Progenitor cell of endocrine pancreas (in vitro differentiated cells): ENCODE measurements around the gene CHRNB1. TPM values are rescaled to one million over a fixed set of nuclear protein-coding genes. Genes with fewer than 3 reads are reported as not detected.

Experiments used
- DNase-seq: peaks from one replicate; pipeline ENCODE4 v3.0.0; 2021; ENCODE audit warnings: low spot score; ENCODE audit not compliant: unreplicated experiment
- H3K27ac Mint-ChIP-seq: 2 replicates; pipeline ENCODE4 v1.8.0; 2021; ENCODE audit warnings: mild to moderate bottlenecking, moderate library complexity, mixed read lengths
- H3K27me3 Mint-ChIP-seq: 2 replicates; pipeline ENCODE4 v1.8.0; 2021; ENCODE audit warnings: mixed read lengths
- H3K36me3 Mint-ChIP-seq: 2 replicates; pipeline ENCODE4 v1.8.0; 2022; ENCODE audit warnings: mixed read lengths; ENCODE audit not compliant: insufficient read depth
- H3K4me1 Mint-ChIP-seq: 2 replicates; pipeline ENCODE4 v1.8.0; 2021; ENCODE audit warnings: low read depth, mixed read lengths
- H3K4me3 Mint-ChIP-seq: 2 replicates; pipeline ENCODE4 v1.8.0; 2021; ENCODE audit warnings: low read depth, mild to moderate bottlenecking, moderate library complexity, mixed read lengths
- H3K9me3 Mint-ChIP-seq: 2 replicates; pipeline ENCODE4 v1.8.0; 2021; ENCODE audit warnings: low read depth, mixed read lengths
- total RNA-seq: library from RNA; stranded (reverse); gene quantifications from 2 replicates; pipeline ENCODE4 v1.2.1, GENCODE V29; 2021
- TF ChIP-seq, protein P1 (sequence below): fragments of 200-600 bp; sonication (generic); IDR thresholded peaks from one replicate; pipeline ENCODE4 v1.5.0; 2021; ENCODE audit warnings: antibody characterized with exemption, mild to moderate bottlenecking; ENCODE audit not compliant: unreplicated experiment

CHRNB1 gene
- total RNA-seq, 1 donor from 2014 or later: 17.2 TPM

DNA sequence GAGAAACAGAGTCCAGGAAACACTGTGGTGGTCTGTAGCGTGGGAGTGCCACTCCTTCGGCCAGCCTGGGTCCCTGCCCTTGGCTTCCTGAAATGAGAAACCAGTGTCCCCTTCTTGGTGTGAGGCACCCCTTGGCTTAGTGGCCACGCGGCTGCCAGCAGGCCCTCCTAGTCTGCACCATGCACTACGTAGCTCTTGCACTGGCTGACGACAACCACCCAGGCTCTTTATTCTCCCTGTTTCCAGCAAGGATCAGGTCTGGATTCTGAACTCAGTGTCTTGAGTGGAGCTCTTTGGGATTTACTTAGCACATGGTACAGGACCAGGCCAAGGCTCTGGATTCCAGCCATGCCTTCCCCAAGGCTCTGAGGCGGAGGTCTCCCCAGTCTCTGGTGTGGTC lies 17.3 kb upstream of the CHRNB1 start:
- no peaks in the 10 kb centered on the region for H3K27me3 Mint-ChIP-seq
- no peak for DNase-seq
- H3K36me3 Mint-ChIP-seq: no peaks in the 10 kb centered on the region
- H3K4me1 Mint-ChIP-seq: no peaks in the 10 kb centered on the region
- no peak overlapping the region for H3K27ac Mint-ChIP-seq
- TF ChIP-seq, protein P1, sequence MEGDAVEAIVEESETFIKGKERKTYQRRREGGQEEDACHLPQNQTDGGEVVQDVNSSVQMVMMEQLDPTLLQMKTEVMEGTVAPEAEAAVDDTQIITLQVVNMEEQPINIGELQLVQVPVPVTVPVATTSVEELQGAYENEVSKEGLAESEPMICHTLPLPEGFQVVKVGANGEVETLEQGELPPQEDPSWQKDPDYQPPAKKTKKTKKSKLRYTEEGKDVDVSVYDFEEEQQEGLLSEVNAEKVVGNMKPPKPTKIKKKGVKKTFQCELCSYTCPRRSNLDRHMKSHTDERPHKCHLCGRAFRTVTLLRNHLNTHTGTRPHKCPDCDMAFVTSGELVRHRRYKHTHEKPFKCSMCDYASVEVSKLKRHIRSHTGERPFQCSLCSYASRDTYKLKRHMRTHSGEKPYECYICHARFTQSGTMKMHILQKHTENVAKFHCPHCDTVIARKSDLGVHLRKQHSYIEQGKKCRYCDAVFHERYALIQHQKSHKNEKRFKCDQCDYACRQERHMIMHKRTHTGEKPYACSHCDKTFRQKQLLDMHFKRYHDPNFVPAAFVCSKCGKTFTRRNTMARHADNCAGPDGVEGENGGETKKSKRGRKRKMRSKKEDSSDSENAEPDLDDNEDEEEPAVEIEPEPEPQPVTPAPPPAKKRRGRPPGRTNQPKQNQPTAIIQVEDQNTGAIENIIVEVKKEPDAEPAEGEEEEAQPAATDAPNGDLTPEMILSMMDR: no peak
- no peak overlapping the region for H3K4me3 Mint-ChIP-seq
- H3K9me3 Mint-ChIP-seq: no peaks in the 10 kb centered on the region

- Mint-ChIP-seq H3K27me3 (no peaks in the 10 kb centered on the region), H3K4me3 (no peak within 1 kb of the TSS), H3K27ac (no peak within 1 kb of the TSS), H3K4me1 (no peaks in the 10 kb centered on the region), H3K36me3 (no peaks in the 10 kb centered on the region), H3K9me3 (no peaks in the 10 kb centered on the region)
- DNase-seq: no peak
- TF ChIP-seq, protein P1: no peak
Measured at GRCh38 chr17:7428557-7428956, 16.3 kb upstream of the CHRNB1 start, which contains the start of gene SPEM3. TSS of gene SPEM3 (plus strand) at chr17:7428857. CDS start at chr17:7428903, 46 bp downstream.

GRCh38 chr17:7429722-7430121 lies 15.1 kb upstream of the CHRNB1 start:
- no peak overlapping the region for H3K4me3 Mint-ChIP-seq
- TF ChIP-seq, protein P1: no peak
- no peaks in the 10 kb centered on the region for H3K27me3 Mint-ChIP-seq
- no peak for DNase-seq
- no peaks in the 10 kb centered on the region for H3K4me1 Mint-ChIP-seq
- H3K36me3 Mint-ChIP-seq: no peaks in the 10 kb centered on the region
- no peaks in the 10 kb centered on the region for H3K9me3 Mint-ChIP-seq
- no peak overlapping the region for H3K27ac Mint-ChIP-seq

DNA sequence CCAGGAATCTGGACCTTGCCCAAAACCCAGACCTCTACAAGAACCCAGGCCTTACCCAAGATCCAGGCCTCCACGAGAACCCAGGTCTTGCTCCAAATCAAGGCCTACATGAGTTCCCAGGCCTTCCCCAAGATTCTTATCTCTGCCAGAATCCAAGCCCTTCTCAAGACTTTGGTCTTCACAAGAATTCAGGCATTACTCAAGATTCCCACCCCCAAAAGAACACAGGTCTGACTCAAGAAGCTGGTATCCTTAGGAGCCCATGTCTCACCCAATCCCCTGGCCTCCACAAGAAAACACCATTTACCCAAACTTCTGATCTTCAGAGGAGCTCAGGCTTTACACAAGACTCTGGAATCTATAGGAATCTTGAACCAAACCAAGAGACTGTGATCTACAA lies 13.6 kb upstream of the CHRNB1 start:
- peaks cover 3% of the 10 kb centered on the region for H3K27me3 Mint-ChIP-seq
- H3K4me1 Mint-ChIP-seq: peaks cover 1% of the 10 kb centered on the region
- no peak overlapping the region for H3K4me3 Mint-ChIP-seq
- DNase-seq: no peak
- no peaks in the 10 kb centered on the region for H3K9me3 Mint-ChIP-seq
- TF ChIP-seq, protein P1: no peak
- H3K36me3 Mint-ChIP-seq: no peaks in the 10 kb centered on the region
- H3K27ac Mint-ChIP-seq: no peak overlapping the region

DNA sequence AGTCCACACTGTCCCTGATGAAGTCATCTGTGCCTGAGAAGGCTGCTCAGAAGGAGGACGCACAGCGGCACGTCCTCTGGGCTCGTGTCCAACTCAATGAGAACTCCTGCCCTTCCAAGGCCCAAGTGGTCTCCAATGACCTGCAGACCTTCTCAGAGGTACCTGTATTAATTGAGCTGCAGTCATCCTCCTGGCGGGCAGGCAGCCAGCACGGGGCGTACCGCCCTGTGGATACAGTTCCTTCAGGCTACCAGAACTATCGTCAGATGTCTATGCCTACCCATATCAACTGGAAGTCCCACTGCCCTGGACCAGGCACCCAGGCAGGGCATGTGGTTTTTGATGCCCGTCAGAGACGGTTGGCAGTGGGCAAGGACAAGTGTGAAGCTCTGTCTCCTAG lies 12.6 kb upstream of the CHRNB1 start:
- TF ChIP-seq, protein P1: no peak
- Mint-ChIP-seq H3K4me3 (no peak overlapping the region), H3K4me1 (peaks cover 3% of the 10 kb centered on the region), H3K27me3 (peaks cover 10% of the 10 kb centered on the region), H3K9me3 (no peaks in the 10 kb centered on the region), H3K36me3 (no peaks in the 10 kb centered on the region), H3K27ac (no peak overlapping the region)
- DNase-seq: no peak
